GM19025 (cell line): ENCODE measurements around the gene UBE3A.

Experiments
- ATAC-seq: cut with Tn5 transposase; IDR thresholded peaks from one replicate; pipeline ENCODE4 v1.9.1; 2021; ENCODE audit warnings: mild to moderate bottlenecking, low read depth, moderate library complexity; ENCODE audit not compliant: unreplicated experiment

UBE3A gene

GRCh38 chr15:25406846-25407245 is 32.0 kb downstream of the UBE3A start:
- no peak for ATAC-seq

- ATAC-seq, result no peak
These were observed 32.6 kb downstream of the UBE3A start for GRCh38 chr15:25406261-25406660.

- no peak for ATAC-seq
These were observed 35.1 kb downstream of the UBE3A start for GRCh38 chr15:25403771-25404170.

- no peak for ATAC-seq
These were observed 36.5 kb downstream of the UBE3A start for GRCh38 chr15:25402342-25402741.

- no peak for ATAC-seq
These were observed 37.3 kb downstream of the UBE3A start for GRCh38 chr15:25401501-25401900.

- ATAC-seq, result no peak
These were observed 41.7 kb downstream of the UBE3A start for GRCh38 chr15:25397100-25397499.

- ATAC-seq, result no peak
These were observed 43.9 kb downstream of the UBE3A start for GRCh38 chr15:25394898-25395297.

GRCh38 chr15:25392806-25393205 is 46.0 kb downstream of the UBE3A start:
- no peak for ATAC-seq

- ATAC-seq, result no peak
These were observed 46.7 kb downstream of the UBE3A start for GRCh38 chr15:25391971-25392721.

GRCh38 chr15:25385986-25386385 is 52.8 kb downstream of the UBE3A start:
- no peak for ATAC-seq

GRCh38 chr15:25381579-25381978 is 57.2 kb downstream of the UBE3A start:
- ATAC-seq, result no peak

GRCh38 chr15:25378501-25378901 is 60.3 kb downstream of the UBE3A start:
- ATAC-seq, result no peak

- ATAC-seq, result no peak
These were observed 63.3 kb downstream of the UBE3A start for GRCh38 chr15:25375557-25375956.

- ATAC-seq, result no peak
These were observed 64.7 kb downstream of the UBE3A start for GRCh38 chr15:25374143-25374542.

GRCh38 chr15:25372298-25372697 is 66.5 kb downstream of the UBE3A start:
- no peak for ATAC-seq

GRCh38 chr15:25368850-25369249 is 70.0 kb downstream of the UBE3A start:
- no peak for ATAC-seq

- no peak for ATAC-seq
These were observed 72.8 kb downstream of the UBE3A start for GRCh38 chr15:25366058-25366457.

GRCh38 chr15:25362545-25362944 is 76.3 kb downstream of the UBE3A start:
- no peak for ATAC-seq

- no peak for ATAC-seq
These were observed 91.1 kb downstream of the UBE3A start for GRCh38 chr15:25347707-25348106.

GRCh38 chr15:25346371-25346770 is 92.5 kb downstream of the UBE3A start:
- no peak for ATAC-seq

GRCh38 chr15:25345943-25346342 is 92.9 kb downstream of the UBE3A start:
- no peak for ATAC-seq

- no peak for ATAC-seq
These were observed 96.2 kb downstream of the UBE3A start for GRCh38 chr15:25342629-25343028.

GRCh38 chr15:25339431-25339830 is 99.4 kb downstream of the UBE3A start:
- ATAC-seq, result no peak
